A549 (cell line): ENCODE results near the gene PLCH1. TPM values are rescaled to one million over a fixed set of nuclear protein-coding genes. Genes with fewer than 3 reads are reported as not detected.

Experiments
- ATAC-seq, 2 experiments: fragments of 200-7000 bp in 1 of 2; fragments of >200 bp in 1 of 2; cut with Nextera tagmentation in 1 of 2; cut with Tn5 transposase in 1 of 2; 3 replicates each; pipeline versions ENCODE4 v1.8.0 to v1.9.1; 2018 to 2020; ENCODE audit warnings: mild to moderate bottlenecking in 1 of 2, moderate library complexity in 1 of 2
- CTCF ChIA-PET: fragments of 300-600 bp; sonication (Branson Sonifier 250); formaldehyde crosslinking; extraction: SDS; loops from one replicate; lab custom pipeline; 2021; ENCODE audit warnings: antibody characterized with exemption, inconsistent platforms; lab: Yijun Ruan, JAX
- POLR2A ChIA-PET: fragments of 350-600 bp; formaldehyde crosslinking; extraction: SDS; loops from one replicate; lab custom pipeline; 2021; ENCODE audit warnings: antibody characterized with exemption, inconsistent platforms; lab: Yijun Ruan, JAX
- DNase-seq, 2 experiments: peaks; one replicate each; pipeline versions ENCODE4 v3.0.0 to v3.0.0-alpha.2; 2011 to 2016; ENCODE audit warnings: low read depth in 1 of 2, low spot score in 1 of 2
- FAIRE-seq: peaks from 2 replicates; lab custom pipeline; 2011; peaks lifted over from hg19 to GRCh38; lab: Jason Lieb, UNC
- H3K27ac ChIP-seq, 2 experiments: fragments of >200 bp; sonication (Bioruptor Twin); formaldehyde crosslinking; 3 replicates each; pipeline ENCODE4 v1.5.1; 2016 to 2017
- H3K4me1 ChIP-seq: fragments of >200 bp; sonication (Bioruptor Twin); formaldehyde crosslinking; 3 replicates; pipeline ENCODE4 v1.6.1; 2016
- H3K4me2 ChIP-seq: fragments of >200 bp; sonication (Bioruptor Twin); formaldehyde crosslinking; 3 replicates; pipeline ENCODE4 v1.6.1; 2016
- H3K4me3 ChIP-seq: fragments of >200 bp; sonication (Bioruptor Twin); formaldehyde crosslinking; 3 replicates; pipeline ENCODE4 v1.5.1; 2016
- H3K9me3 ChIP-seq: fragments of >200 bp; sonication (Bioruptor Twin); formaldehyde crosslinking; 3 replicates; pipeline ENCODE4 v1.6.1; 2016
- ATOH8 ChIP-seq: fragments of 250-450 bp; sonication (Bioruptor Pico); IDR thresholded peaks from 2 replicates; pipeline ENCODE4 v1.5.0; 2020; ENCODE audit warnings: low read depth, mild to moderate bottlenecking, moderate library complexity
- CTCF ChIP-seq: fragments of >200 bp; sonication (Bioruptor Twin); formaldehyde crosslinking; IDR thresholded peaks from 3 replicates; pipeline ENCODE4 v1.5.1; 2016
- EHF ChIP-seq: fragments of 250-450 bp; sonication (Bioruptor Pico); IDR thresholded peaks from 2 replicates; pipeline ENCODE4 v1.5.0; 2020; ENCODE audit warnings: mild to moderate bottlenecking
- EHMT2 ChIP-seq: fragments of 200-600 bp; sonication (generic); IDR thresholded peaks from 2 replicates; pipeline ENCODE4 v1.6.1; 2016; ENCODE audit warnings: antibody characterized with exemption, low read depth, mild to moderate bottlenecking, moderate library complexity
- ELK1 ChIP-seq: fragments of 150-350 bp; IDR thresholded peaks from 2 replicates; pipeline ENCODE4 v1.6.1; 2014; ENCODE audit warnings: low read depth, mild to moderate bottlenecking, low read length
- EP300 ChIP-seq, 2 experiments: fragments of >200 bp; sonication (Bioruptor Twin); formaldehyde crosslinking; IDR thresholded peaks; 2 replicates in 1 of 2; 3 replicates in 1 of 2; pipeline ENCODE4 v1.6.1; 2016 to 2017
- ESRRA ChIP-seq: fragments of 150-350 bp; IDR thresholded peaks from 2 replicates; pipeline ENCODE4 v1.6.1; 2014; ENCODE audit warnings: mild to moderate bottlenecking, low read length, borderline replicate concordance
- FOSL2 ChIP-seq, 2 experiments: fragments of 450-650 bp in 1 of 2; fragments of >200 bp in 1 of 2; sonication (Bioruptor Twin) in 1 of 2; formaldehyde crosslinking; IDR thresholded peaks; 2 replicates each; pipeline versions ENCODE4 v1.5.0 to v1.6.1; 2016 to 2020; ENCODE audit warnings: mild to moderate bottlenecking in 1 of 2, moderate library complexity in 1 of 2
- GATA3 ChIP-seq: IDR thresholded peaks from 2 replicates; pipeline ENCODE4 v1.6.1; 2012; ENCODE audit warnings: borderline replicate concordance
- HDAC2 ChIP-seq: fragments of 200-600 bp; sonication (generic); IDR thresholded peaks from 2 replicates; pipeline ENCODE4 v1.6.1; 2016
- HES2 ChIP-seq: fragments of >200 bp; sonication (Bioruptor Twin); formaldehyde crosslinking; IDR thresholded peaks from 2 replicates; pipeline ENCODE4 v1.6.1; 2016
- HMGXB4 ChIP-seq: fragments of 250-450 bp; sonication (Bioruptor Pico); IDR thresholded peaks from 2 replicates; pipeline ENCODE4 v1.5.0; 2021; ENCODE audit warnings: mild to moderate bottlenecking, moderate library complexity, borderline replicate concordance
- HOXA7 ChIP-seq: fragments of 250-450 bp; sonication (Bioruptor Pico); IDR thresholded peaks from 2 replicates; pipeline ENCODE4 v1.5.0; 2020; ENCODE audit warnings: mild to moderate bottlenecking, moderate library complexity
- HOXB13 ChIP-seq: fragments of 250-450 bp; sonication (Bioruptor Pico); IDR thresholded peaks from 2 replicates; pipeline ENCODE4 v1.5.0; 2020; ENCODE audit warnings: low read depth, mild to moderate bottlenecking, moderate library complexity
- HOXB5 ChIP-seq: fragments of 250-450 bp; sonication (Bioruptor Pico); IDR thresholded peaks from 2 replicates; pipeline ENCODE4 v1.5.0; 2020; ENCODE audit warnings: mild to moderate bottlenecking, moderate library complexity
- JUN ChIP-seq, 2 experiments: fragments of >200 bp; sonication (Bioruptor Twin); formaldehyde crosslinking; IDR thresholded peaks; 2 replicates in 1 of 2; 3 replicates in 1 of 2; pipeline ENCODE4 v1.6.1; 2016 to 2017
- JUNB ChIP-seq: fragments of >200 bp; sonication (Bioruptor Twin); formaldehyde crosslinking; IDR thresholded peaks from 2 replicates; pipeline ENCODE4 v1.6.1; 2016
- MAFK ChIP-seq: fragments of 450-650 bp; IDR thresholded peaks from 2 replicates; pipeline ENCODE4 v1.6.1; 2014; ENCODE audit not compliant: partially characterized antibody
- MAZ ChIP-seq: fragments of 150-350 bp; IDR thresholded peaks from 2 replicates; pipeline ENCODE4 v1.6.1; 2014; ENCODE audit warnings: antibody characterized with exemption, low read depth, low read length, borderline replicate concordance
- NR3C1 ChIP-seq: fragments of >200 bp; sonication (Bioruptor Twin); formaldehyde crosslinking; IDR thresholded peaks from 3 replicates; pipeline ENCODE4 v1.6.1; 2017
- PHF8 ChIP-seq: fragments of 200-600 bp; sonication (generic); IDR thresholded peaks from 2 replicates; pipeline ENCODE4 v1.6.1; 2016; ENCODE audit warnings: low read depth, mild to moderate bottlenecking, antibody characterized with exemption, moderate library complexity, borderline replicate concordance
- RARB ChIP-seq: fragments of 250-450 bp; sonication (Bioruptor Pico); IDR thresholded peaks from 2 replicates; pipeline ENCODE4 v1.8.0; 2021; ENCODE audit warnings: mild to moderate bottlenecking, moderate library complexity
- REST ChIP-seq: fragments of 200-600 bp; sonication (generic); IDR thresholded peaks from 2 replicates; pipeline ENCODE4 v1.6.1; 2016; ENCODE audit warnings: antibody characterized with exemption, mild to moderate bottlenecking, moderate library complexity
- SMC3 ChIP-seq: fragments of >200 bp; sonication (Bioruptor Twin); formaldehyde crosslinking; IDR thresholded peaks from 3 replicates; pipeline ENCODE4 v1.6.1; 2018; ENCODE audit warnings: inconsistent platforms
- SREBF2 ChIP-seq: fragments of 450-650 bp; IDR thresholded peaks from 2 replicates; pipeline ENCODE4 v1.6.1; 2014; ENCODE audit warnings: mild to moderate bottlenecking, moderate library complexity
- TFCP2L1 ChIP-seq: fragments of 250-450 bp; sonication (Bioruptor Pico); IDR thresholded peaks from 2 replicates; pipeline ENCODE4 v1.5.0; 2021; ENCODE audit warnings: mild to moderate bottlenecking
- TP53 ChIP-seq: fragments of 250-450 bp; sonication (Bioruptor Pico); IDR thresholded peaks from 2 replicates; pipeline ENCODE4 v1.5.0; 2021; ENCODE audit warnings: mild to moderate bottlenecking, moderate library complexity
- USF2 ChIP-seq: fragments of 450-650 bp; IDR thresholded peaks from 2 replicates; pipeline ENCODE4 v1.6.1; 2014; ENCODE audit warnings: antibody characterized with exemption
- ZFP36 ChIP-seq: fragments of 450-650 bp; IDR thresholded peaks from 2 replicates; pipeline ENCODE4 v1.6.1; 2014; ENCODE audit warnings: borderline replicate concordance; ENCODE audit not compliant: partially characterized antibody
- WGBS: methylation state at CpG from one replicate; pipeline ENCODE4 v1.1.6; 2017; ENCODE audit errors: missing lambda C conversion rate; 5-methylcytosine and 5-hydroxymethylcytosine counted together
- polyA plus RNA-seq, 4 experiments: library from polyadenylated mRNA; depleted of rRNA in 3 of 4; stranded (reverse); fragments of >200 nt; fragmentation: RNase III in 1 of 4; extraction: RNeasy Plus Mini Kit Qiagen cat#74134 plus additional on column Dnase treatment in 1 of 4; gene quantifications; 2 replicates in 3 of 4; 3 replicates in 1 of 4; pipeline ENCODE4 v1.2.3, GENCODE V29; 2011 to 2017

Gene PLCH1
- polyA plus RNA-seq, 2 of the 4 experiments (the other 2 are of a cell fraction), result 2.1 to 11.1 TPM

- no peaks in the 10 kb centered on the region for H3K9me3 ChIP-seq
- CTCF ChIA-PET, result interaction anchor here (0.9 kb wide), 1 partner anchor 141 kb away, joined by 3 read pairs; the partner anchor contains the start of gene C3orf33
- DNase-seq, result peak; percentile 31 to 88
- WGBS, result 5% methylated on average over 4 of the region's 4 CpGs
- peaks cover 55% of the 10 kb centered on the region for H3K4me1 ChIP-seq
- peak overlapping the region; percentile 70 for H3K4me2 ChIP-seq
- POLR2A ChIA-PET, result no interaction called here
- peak; percentile 97 for FAIRE-seq
- peak; percentile 91 to 93 for ATAC-seq
- peak overlapping the region; percentile 19; the same call in 2 of the 3 replicates for H3K4me3 ChIP-seq
- peak overlapping the region; percentile 78 for H3K27ac ChIP-seq
- TF ChIP-seq SMC3, result no peak
- no peak for TF ChIP-seq MAFK
- peak; percentile 65 for TF ChIP-seq USF2
- TF ChIP-seq SREBF2, result no peak
- TF ChIP-seq ESRRA, result no peak
- no peak for TF ChIP-seq CTCF
- TF ChIP-seq HMGXB4 (CRISPR knock-in tag), result no peak
- no peak for TF ChIP-seq ELK1
- TF ChIP-seq ZFP36, result no peak
- TF ChIP-seq JUNB, result peak; percentile 27; the same call in 1 of the 2 replicates
- no peak for TF ChIP-seq RARB
- no peak for TF ChIP-seq EP300 (IDR thresholded peaks at IDR 0.05)
- TF ChIP-seq PHF8, result no peak
- TF ChIP-seq JUN (IDR thresholded peaks at IDR 0.05), result peak in 1 of 2 experiments; percentile 41; a peak in 1 of 5 replicates
- TF ChIP-seq HOXB13, result no peak
- no peak for TF ChIP-seq REST
- no peak for TF ChIP-seq TP53 (CRISPR knock-in tag)
- 0 out of 2 replicates have a peak, but pooled peaks have one; percentile 37 for TF ChIP-seq GATA3
- TF ChIP-seq EHMT2, result no peak
- no peak for TF ChIP-seq FOSL2 (IDR thresholded peaks at IDR 0.05)
- 0 out of 2 replicates have a peak, but pooled peaks have one; percentile 35 for TF ChIP-seq FOSL2 (CRISPR knock-in tag; IDR thresholded peaks at IDR 0.05)
- TF ChIP-seq HES2, result no peak
- no peak for TF ChIP-seq EHF (CRISPR knock-in tag)
- no peak for TF ChIP-seq TFCP2L1 (CRISPR knock-in tag)
- no peak for TF ChIP-seq MAZ
- TF ChIP-seq HOXB5, result no peak
- no peak for TF ChIP-seq HDAC2
- TF ChIP-seq HOXA7 (CRISPR knock-in tag), result no peak
- no peak for TF ChIP-seq ATOH8 (CRISPR knock-in tag)
- no peak for TF ChIP-seq NR3C1
Measured at GRCh38 chr3:155664925-155665695, 79.8 kb downstream of the PLCH1 start.
